Astrocyte of the hippocampus (primary cell): Measurements from ENCODE around the gene SYVN1.
"Not testable (repeated sequence)": the region's sequence is repeated elsewhere in the genome, so short reads cannot be mapped to it uniquely, and the experiment has no call there.

ENCODE experiments used
- DNase-seq: peaks from one replicate; pipeline ENCODE4 v3.0.0; 2011; ENCODE audit warnings: low read depth, low spot score

SYVN1 gene

DNA sequence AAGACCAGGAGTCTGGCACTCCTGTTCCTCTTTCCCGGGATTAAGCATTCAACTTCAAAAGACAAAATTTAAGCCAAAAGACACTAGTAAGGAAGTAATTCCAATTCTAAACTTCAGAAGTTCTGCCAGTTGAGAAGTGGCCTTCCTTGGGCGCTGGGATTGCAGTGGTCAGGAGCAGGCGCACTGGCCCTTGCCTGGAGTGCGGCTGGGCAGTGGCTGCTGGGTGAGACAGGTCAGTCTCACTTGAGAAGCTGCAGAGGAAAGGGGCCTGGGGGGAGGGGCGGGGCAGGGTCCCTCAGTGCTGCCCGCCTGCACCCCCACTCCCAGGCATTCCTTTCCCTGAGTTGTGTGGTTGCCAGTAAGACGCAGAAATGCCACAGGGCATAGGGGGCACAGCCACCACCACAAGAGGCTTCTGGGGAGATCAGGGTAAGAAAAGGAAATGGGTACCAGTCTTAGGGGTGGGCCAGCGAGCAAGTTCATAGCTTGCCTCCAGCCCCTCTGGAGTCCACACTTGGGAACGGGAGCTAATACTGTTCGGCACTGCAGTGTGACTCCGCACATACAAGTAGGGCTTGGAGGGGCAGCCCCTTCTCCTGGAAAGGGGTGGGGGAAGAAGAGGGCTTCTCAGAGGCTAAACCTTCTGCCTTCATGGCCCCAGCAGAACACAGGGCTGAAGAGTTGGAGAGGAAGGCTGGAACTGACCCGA is 6.7 kb downstream of the SYVN1 start:
- DNase-seq, result no peak

DNA sequence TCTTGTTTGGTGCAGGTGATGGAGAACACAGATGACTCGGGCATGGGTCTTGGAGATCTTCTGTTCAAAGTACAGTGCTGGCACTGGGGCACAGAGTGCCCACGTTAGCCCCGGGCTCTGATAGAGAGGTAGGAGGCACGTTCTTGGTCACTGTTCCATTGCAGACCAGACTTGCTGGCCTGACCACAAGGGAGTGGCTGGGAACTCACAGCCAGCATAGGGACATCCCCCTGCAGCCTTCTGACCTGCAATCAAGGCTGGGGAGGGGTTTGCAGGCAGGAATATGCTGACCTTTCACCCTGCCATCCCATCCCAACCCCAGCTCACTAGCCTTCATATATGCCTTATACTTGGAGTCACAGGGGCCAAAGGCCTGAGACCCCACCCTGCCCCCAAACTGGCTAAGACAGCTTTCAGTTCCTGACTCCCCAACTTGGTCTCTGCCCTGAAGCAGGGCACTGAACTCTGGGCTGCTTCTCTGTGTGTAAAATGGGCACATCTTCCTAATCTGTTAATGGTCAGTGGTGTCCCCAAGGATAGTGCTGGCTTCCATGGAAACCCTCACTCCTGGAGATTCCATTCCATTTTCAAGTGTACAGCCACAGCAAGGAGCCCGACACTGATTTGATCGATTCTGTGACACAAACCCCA is 7.6 kb downstream of the SYVN1 start:
- DNase-seq, result no peak

DNA sequence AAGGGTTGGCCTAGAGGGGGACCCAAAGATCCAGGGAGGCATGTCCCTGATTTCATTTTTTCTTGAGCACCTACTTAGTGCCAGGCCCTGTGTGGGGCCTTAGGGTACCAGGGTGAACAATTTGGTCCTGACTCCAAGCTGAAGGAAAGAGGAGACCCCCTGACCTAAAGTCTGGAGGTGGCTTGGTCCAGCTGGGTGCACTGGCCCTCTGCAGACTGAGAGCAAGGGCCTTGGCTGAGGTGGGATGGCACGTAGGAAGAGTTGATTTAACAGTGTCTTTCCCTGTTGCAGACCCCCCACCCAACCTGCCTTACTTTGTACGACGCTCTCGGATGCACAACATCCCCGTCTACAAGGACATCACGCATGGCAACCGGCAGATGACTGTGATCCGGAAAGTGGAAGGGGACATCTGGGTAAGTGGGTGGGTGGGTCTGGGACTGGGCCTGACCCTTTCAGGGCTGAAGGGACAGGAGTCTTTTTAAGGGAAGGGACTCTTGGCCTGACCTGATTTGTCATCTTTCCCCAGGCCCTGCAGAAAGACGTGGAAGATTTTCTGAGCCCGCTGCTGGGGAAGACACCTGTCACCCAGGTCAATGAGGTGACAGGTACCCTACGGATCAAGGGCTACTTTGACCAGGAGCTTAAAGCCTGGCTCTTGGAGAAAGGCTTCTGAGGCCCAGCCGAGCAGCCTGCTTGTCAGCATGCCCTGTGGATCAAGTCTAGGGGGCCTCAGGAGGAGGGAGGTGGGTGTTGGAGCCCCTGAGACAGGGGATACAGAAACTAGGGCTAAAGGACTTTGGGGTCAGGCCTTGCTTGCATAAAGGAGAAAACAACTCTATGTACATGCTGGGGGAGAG is 8.9 kb downstream of the SYVN1 start:
- no peak for DNase-seq

DNA sequence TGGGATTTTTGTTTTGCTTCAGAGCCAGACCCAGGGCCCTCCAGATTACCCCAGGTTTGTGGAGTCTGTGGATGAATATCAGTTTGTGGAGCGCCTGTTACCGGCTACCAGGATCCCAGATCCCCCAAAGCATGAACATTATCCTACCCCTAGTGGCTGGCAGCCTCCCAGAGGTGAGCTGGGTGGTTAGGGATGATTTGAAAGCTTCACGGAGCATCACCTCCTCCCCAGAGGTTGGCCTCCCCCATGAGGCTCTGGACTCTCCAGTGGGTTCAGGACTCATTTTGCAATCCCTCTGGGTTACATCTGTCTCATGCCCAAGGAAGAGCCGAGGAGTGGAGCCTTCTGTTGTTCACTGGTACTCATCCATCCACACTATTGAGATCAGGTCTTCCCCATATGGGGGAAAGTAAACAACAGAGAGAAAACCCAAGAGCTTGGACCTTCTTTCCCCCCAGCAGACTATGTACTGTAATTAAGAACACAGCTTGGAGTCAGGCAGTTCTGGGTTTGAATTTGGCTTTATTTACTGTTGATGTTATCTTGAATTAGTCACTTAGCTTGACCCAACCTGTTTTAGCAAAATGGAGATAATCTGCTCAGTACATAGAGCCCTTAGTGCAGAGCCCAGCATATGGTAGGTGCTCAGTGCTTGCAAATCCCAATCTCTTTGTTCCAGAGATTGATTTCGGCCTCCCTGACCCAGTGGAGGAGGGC is 9.7 kb downstream of the SYVN1 start:
- no peak for DNase-seq

DNA sequence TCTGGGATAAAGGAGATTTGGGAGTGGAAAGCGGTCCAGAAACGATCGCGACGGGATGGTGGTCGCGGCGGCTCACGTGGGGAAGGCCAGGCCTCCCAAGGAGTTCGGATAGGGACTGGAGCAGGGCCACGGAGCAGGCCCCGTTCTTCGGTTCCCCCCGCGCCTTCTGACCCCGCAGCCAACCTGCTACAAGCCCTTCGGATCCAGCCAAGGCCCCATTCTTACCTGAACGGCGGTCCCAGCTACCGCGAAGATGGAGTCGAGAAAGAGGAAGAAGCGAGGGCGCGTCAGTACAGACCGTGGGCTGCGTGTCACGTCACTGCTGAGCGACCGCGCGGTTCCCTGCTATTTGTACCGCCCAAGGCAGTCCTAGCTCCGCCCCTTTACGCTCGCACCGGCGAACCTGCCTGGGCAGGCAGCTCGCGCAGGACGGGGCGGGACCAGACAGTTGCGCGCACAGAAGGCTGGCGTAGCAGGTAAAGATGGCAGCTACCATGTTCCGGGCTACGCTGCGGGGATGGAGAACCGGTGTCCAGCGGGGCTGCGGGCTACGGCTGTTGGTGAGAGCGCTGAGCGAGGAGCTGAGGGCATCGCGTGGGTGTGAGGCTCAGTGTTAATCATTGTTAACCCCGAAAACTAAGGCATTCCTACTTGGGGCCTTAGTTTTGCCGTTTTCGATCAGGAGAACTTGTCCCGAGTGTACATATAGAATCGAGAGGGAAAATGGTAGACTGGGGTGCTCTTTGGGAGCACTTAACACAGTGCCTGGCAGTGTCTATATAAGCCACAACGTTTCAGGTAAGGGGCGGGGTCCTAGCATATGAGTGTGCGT is 12.2 kb downstream of the SYVN1 start, which contains the start of the genes FAU and MRPL49:
TSS of gene FAU (minus strand) at position 270 of the 832 bp plus-strand sequence. CDS start 321 bp downstream, outside the sequence.
TSS of gene MRPL49 (plus strand) at position 457 of the 832 bp plus-strand sequence. CDS start at position 483, 26 bp downstream.
- DNase-seq, result peak; percentile 99

DNA sequence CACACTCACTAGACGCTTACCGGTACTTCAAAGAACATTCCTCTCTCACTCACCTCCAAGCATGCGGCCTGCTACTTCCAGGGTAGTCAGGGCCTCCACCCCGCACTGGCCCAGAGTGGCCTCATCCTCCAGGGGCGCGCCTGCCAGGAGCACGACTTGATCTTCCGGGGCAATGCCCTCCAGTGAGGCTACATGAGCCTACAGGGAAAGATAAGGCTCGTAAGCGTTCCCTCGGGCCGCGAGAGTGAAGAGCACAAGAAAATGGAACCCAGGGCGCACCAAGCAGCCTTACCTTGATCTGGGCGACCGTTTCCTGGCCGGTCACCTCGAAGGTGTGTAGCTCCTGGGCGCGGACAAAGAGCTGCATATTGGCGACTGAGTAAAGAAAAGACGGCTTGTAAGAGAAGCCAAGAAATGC is 12.9 kb downstream of the SYVN1 start:
- peak; percentile 31 for DNase-seq

DNA sequence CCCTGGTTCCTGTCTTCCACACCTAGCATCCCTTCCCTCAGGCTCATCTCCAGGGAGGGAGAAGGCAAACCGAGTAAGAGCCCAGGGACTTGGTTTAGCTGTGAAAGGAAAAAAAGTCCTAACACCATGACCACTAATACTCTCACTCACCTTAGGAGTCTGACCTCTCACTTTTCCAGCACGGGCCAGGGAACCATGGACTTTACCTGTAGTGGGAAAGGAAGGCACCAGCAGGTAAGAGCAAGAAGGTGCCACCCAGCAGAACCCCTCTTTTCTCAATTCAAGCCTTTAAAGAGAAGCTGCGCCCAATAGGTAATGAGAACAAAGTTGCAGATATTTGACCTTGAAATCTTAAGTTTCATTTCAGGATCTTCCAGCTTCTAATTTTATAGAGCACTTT is 13.5 kb downstream of the SYVN1 start:
- no peak for DNase-seq

DNA sequence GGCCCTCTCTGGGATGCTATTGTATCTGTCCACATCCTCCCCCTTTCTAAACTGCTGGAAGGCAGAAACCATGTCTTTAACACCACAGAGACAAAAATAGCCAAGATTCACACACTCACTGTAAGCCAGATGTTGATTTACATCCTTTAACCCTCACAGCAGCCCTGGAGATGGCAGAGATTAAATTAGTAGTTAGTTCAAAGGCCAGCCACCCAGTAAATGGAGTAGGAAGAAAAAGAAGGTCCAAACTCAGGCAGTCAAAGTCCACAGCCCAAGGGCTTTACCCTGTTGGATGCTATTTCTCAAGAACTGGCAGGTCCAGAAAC is 14.7 kb downstream of the SYVN1 start:
- no peak for DNase-seq

DNA sequence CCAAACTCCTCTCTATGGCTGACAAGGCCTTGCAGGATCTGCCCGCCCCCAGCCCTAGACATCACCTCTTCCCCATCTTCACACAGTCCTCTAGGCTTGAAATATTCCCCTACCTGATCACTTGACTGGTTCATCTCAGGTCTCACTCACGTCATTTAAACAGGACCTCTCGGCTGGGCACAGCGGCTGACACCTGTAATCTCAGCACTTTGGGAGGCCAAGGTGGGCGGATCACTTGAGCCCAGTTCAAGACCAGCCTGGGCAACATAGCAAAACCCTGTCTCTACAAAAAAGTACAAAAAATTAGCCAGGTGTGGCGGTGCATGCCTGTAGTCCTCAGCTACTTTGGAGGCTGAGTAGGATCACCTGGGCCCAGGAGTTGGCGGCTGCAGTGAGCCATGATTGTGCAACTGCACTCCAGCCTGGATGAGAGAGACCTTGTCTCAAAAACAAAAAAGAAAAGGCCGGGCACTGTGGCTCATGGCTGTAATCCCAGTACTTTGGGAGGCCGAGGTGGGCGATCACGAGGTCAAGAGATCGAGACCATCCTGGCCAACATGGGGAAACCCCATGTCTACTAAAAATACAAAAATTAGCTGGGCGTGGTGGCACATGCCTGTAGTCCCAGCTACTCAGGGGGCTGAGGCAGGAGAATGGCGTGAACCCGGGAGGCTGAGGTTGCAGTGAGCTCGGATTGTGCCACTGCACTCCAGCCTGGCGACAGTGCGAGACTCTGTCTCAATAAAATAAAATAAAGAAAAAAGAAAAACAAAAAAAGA is 15.2 kb downstream of the SYVN1 start:
- DNase-seq, result not testable (repeated sequence)

DNA sequence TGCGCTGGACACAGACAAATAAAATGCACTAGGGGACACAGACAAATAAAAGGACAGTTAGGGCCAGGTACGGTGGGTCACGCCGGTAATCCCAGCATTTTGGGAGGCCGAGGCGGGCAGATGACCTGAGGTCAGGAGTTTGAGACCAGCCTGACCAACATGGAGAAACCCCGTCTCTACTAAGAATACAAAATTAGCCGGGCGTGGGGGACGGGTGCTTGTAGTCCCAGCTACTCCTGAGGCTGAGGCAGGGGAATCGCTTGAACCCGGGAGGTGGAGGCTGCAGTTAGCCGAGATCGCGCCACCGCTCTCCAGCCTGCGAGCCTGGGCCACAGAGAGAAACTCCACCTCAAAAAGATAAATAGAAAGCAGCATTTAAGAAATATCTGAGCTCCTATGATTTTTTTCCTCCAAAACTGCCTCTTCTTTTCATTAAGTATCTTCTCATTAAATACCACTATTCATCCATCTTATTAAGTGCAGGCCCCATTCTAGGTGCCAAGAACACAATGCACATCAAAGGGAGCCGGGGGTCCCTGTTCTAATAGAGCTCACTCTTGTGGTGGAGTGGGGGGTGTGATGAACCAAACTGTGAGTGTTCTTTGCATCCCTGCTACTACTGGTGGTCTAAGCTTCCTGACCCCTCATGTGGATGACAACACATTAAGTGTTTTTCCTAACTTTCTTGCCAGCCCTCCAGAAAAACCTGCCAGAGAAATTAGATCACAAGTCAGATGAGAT is 16.1 kb downstream of the SYVN1 start:
- DNase-seq, result no peak

DNA sequence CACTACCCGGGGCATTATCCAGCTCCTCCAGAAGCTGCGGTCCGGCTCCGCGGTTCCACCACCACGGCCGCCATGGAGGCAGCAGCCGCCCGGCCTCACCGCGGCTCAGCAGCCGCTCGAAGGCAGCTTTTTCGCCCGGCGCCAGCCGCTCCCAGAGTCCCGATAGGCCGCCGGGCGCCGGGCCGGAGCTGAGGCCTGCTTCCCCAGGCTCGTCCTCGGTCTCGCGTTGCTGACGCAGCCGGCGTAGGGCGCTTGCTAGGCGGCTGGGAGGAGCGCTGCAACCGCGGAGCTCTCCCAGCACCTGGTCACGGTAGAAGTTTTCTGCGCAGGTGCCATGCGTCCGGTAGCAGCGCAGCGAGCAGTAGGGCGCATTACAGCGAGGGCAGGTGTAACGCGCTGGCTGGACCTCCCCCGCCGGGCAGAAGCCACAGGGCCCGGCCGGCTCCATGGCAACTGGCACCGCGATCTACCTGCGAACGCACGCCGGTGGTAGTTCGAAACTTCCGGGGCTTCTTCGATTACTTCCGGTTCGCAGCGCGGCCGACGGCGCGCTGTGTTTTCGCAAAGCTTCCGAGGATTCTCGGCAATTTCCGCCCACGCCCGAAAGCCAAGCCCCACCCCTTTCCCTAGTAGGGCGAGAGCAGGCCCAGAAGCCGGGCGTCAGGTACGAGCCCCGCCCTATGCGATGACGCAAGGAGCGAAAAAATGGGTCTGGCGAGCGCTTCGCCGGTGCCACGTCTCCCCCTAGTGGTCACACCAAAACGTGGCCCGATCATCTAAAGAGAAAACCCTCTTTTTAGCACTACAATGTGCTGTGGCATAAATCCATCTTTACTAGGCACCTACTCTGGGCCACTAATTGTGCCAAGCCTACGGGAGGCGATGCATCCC is 16.9 kb downstream of the SYVN1 start, which contains the start of gene ZNHIT2:
TSS of gene ZNHIT2 (minus strand) at position 496 of the 891 bp plus-strand sequence. CDS start at position 448, 48 bp downstream.
- peak; percentile 100 for DNase-seq

DNA sequence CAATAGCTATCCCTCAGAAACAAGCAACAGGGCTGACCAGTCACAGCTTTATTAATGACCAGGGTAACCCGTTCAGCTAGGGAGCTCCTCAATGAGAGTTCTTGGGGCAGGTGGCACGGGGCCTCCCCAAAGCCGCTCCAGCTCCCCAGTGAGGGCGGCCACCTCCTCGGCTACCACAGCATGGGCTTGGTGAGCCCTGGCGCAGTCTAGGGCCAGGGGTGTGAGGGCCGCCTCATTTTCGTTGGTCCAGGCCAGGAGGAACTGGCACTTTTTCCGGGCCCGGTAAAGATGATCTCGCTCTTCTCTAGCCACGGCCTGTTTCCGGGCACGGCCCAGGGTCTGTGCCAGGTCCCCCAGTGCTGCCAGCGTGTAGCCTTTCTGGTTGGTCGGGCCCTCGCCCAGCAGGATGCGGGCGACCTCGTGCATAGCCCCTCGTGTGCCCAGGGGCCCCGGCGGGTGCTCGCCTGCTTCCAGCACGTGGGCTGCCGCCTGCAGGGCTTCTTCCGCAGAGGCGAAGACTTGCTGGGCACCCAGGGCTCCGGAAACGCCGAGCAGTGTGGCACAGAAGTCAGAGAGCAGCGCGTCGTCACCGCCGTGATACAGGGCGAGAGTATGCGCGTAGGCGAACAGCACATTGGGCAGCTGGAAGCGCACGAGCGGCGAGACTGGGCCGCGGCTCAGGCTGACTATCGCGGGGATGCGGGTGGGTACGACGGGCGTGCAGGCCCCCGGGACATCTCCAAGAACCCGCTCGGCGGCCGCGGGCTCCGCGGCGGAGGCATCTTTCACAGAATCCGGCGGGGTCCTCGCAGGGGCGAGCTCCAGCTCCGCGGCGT is 17.7 kb downstream of the SYVN1 start:
- DNase-seq, result peak; percentile 75

DNA sequence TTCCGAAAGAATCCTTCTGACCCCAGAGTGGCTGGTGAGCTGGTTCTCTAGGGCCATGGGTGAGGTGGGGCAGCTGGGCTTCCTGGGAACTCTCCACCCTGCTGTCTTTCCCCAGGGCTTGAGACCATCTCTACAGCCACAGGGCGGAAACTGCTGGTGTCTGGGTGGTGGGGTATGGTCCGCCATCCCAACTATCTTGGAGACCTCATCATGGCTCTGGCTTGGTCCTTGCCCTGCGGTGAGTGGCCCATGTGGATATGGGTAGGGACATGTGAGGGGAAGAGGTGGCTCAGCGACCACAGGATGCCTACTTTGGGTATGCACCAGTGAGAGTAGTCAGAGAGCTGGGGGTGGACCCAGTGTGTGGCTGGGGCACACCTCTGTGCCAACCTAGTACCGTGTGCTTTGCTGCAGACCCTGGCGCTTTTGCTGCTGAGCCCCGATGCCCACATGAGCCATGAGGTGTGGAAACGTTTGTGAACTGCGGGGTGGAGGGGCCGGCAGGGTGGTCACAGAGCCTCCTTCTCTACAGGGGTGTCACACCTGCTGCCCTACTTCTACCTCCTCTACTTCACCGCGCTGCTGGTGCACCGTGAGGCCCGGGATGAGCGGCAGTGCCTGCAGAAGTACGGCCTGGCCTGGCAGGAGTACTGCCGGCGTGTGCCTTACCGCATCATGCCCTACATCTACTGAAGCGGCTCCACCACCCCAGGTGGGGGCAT is 18.8 kb downstream of the SYVN1 start:
- DNase-seq, result no peak

DNA sequence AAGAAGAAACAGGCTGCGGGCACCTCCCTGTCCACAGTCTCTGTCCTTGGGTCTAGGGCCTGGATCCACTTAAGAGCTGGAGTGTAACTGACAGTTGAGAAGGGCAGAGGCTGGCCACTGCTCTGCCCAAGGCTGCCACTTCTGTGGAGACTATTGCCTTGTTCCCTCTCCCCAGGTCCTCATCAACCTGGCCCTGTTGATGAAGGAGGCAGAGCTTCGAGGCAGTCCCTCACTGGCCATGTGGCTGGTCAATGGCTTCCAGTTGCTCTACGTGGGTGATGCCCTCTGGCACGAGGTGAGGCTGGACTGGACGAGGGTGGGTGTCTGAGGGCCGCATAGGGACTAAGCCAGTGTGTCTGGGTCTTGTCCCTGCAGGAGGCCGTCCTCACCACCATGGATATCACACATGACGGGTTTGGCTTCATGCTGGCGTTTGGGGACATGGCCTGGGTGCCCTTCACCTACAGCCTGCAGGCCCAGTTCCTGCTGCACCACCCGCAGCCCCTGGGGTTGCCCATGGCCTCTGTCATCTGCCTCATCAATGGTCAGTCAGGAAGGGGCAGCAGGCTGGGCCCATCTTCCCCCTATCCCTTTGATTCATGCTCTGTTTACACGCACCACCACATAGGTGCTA is 19.7 kb downstream of the SYVN1 start:
- DNase-seq, result no peak

DNA sequence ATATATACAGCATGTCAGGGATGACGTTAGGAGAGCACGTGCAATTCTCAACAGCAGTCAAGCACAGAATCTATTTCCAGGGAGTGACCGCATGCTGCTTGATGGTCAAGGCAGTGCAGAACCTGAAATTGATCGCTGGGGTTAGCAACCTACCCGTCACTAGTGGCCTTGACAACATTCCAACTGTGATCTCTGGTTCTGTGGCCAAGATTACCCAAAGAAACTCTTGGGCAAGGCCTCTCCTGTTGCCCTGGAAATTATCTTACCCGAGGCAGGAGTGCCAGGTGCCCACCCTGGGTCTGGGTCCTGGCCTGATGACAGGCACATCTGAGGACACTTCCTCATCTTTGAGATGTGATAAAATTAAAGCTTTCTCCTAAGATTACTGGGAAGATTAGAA is 20.5 kb downstream of the SYVN1 start:
- no peak for DNase-seq

DNA sequence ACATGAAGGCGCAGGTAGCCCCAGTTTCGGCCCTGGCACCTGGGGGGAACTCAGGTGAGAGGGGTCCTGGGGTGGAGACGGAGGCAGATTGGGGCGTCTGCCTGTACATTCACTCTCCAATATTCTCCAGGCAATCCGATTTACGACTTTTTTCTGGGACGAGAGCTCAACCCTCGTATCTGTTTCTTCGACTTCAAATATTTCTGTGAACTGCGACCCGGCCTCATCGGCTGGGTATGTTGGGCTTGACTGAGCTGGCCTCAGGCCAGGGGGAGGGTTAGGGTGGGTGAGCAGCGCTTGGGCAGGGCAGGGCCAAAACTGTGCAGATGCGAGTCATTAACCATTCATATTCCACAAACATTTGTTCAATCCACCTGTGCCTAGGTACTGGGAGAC is 21.0 kb downstream of the SYVN1 start:
- peak; percentile 47 for DNase-seq
